Activated naive CD4-positive, alpha-beta T cell treated with anti-CD3 and anti-CD28 coated beads, Interleukin-2, amount 50 U/mL, for 16 hours (primary cell): ENCODE measurements around the gene OR9A4.

ENCODE experiments used
- DNase-seq: peaks from one replicate; pipeline ENCODE4 v3.0.0-alpha.2; 2020

The OR9A4 gene

DNA sequence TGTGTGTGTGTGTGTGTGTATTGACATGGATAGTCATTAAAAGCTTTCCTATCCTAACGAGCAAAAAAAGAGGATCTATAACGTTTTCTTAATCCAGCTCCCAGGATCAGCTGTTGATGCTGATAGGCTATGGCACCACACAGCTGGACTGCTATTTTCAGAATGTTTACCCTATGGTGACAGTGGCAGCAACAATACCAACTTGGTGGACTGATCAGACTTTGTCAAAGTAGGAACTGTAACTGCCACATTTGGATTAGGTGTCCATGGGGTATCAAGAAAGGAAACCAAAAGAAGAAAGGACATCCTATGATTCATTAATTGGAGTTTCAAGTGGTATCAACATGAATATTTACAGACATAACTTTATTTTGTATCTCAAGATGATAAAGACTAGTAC lies 33.3 kb downstream of the OR9A4 start:
- no peak for DNase-seq

DNA sequence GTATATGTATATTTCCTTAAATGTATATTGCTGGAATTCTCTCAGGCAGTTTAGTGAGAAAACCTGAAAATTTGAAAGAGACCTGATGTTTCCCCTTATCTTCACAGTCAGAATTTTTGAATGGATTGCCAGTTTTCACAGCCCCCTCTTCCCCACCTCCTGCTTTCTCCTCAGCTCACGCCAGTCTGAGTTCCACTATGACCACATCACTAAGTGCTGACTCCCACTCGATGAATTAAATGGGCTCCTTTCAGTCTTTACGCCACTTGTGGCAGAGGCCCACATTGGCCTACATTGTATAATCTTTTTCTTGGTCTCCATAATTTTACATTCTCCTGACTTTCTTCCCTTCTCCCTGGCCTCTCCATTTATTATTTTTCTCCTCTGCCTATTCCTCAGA lies 33.7 kb downstream of the OR9A4 start:
- DNase-seq: no peak

DNA sequence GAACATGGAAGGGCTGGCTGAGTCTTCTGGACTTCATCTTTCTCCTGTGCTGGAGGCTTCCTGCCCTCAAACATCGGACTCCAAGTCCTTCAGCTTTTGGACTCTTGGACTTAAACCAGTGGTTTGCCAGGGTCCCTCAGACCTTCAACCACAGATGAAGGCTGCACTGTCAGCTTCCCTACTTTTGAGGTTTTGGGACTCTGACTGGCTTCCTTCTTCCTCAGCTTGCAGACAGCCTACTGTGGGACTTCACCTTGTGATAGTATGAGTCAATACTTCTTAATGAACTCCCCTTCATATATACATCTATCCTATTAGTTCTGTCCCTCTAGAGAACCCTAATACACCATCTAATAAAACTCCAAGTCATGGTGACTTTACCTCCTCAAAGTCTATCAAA lies 34.6 kb downstream of the OR9A4 start:
- no peak for DNase-seq

DNA sequence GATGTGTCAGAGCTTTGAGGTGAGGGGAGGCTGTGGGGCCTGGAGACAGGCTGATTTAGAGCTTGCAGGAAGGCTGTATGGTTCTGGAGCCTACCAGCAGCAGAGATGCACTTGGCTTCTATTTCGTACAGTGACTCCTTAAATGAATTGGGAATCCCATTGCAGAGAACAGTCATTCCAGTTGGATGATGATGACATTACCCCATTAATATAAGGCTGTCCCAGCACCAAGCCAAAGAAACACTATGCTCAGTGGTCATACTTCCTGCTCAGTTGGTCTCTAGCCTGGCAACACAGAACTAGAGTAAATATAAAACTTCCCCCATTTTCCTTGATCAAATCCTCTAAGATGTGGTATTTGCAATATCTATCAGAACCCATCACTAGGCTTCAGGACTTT lies 36.3 kb downstream of the OR9A4 start:
- DNase-seq: no peak

DNA sequence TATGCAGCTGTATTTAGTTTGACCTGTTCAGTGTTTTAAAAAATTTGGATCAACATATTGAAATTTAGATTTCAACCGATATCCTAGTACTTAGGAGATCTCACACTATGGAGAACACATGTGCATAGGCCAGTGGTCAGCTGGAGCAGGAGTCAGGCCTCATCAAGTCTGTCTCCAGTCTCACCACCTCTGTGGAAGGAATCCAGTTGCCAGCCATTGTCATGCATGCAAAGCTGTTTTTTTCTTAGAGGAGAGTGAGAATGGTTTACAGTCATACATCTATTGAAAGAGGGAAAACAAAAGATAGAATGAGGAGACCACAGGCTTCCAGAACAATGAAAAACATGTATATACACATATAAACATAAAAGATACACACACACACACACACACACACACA lies 38.1 kb downstream of the OR9A4 start:
- no peak for DNase-seq

DNA sequence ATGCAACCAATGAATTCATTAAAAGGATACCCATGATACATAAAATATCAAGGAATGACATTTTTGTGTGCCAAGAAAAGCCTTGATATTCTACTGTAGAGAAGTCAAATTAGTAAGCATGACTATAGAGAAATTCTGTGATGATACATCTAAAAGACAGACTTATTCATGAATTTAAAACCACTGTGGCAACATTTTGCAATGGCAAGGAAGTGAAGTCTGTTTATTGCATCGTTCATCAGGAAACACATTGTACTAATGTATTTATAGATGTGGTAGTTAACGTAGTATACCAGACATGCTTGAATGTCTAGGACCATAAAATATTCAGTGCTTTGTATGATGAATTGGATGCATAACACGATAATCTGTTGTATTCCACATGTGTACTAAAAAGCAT lies 39.9 kb downstream of the OR9A4 start:
- DNase-seq: no peak

DNA sequence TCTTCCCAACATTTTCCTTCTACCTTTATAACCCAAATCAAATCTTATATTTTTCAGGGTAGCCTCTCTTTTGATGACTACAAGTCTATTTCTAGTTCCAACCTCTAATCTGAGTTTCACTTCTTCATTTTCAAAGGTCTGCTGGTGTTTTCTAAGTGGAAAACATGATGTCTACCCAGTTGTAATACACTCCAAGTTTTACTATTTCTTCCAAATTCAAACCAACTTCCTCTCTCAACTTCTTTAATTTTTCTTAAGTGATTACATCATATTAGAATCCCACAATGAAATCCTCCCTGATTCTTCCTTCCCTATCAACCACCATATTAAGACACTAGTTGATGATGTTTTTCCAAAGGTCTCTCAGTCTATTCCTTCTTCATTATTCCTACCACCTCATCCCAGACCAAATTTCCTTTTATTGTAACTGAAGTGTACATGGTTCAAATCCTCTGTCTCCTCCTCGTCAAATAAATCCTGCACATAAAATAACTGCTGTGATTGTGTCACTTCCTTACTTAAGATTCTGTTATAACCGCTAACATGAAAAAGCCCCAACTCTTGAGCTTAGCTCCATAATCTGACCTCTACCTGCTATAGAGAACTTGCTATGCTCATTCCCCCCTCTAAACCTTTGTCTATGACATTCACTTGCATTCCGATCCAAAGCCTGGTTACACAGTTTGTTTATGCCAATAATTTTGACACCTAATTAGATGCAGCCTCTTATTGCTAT lies 44.7 kb downstream of the OR9A4 start:
- DNase-seq: no peak
